Suprapubic skin (tissue), 3 donors: ENCODE measurements around the gene SPRED2.

Experiments used
- CTCF ChIP-seq, 2 donors: fragments of 200-600 bp in 1 of 2; fragments of 450-650 bp in 1 of 2; sonication (generic) in 1 of 2; IDR thresholded peaks; one replicate each; pipeline ENCODE4 v1.5.1; 2016 to 2019; ENCODE audit warnings: antibody characterized with exemption in 2 of 2, mild to moderate bottlenecking in 1 of 2, moderate library complexity in 1 of 2
- POLR2AphosphoS5 ChIP-seq, 3 donors: sonication (generic); formaldehyde crosslinking; IDR thresholded peaks; one replicate each; pipeline ENCODE4 v1.6.1; 2017; ENCODE audit warnings: antibody characterized with exemption in 3 of 3

- TF ChIP-seq POLR2AphosphoS5 (IDR thresholded peaks at IDR 0.05) (no peak), CTCF (IDR thresholded peaks at IDR 0.05) (no peak)
Observed at GRCh38 chr2:65375723-65376122, 56.7 kb downstream of the SPRED2 start.
